Smooth muscle cell (in vitro differentiated cells): Measurements from ENCODE around the gene TMEM80. TPM values are rescaled to one million over a fixed set of nuclear protein-coding genes. Genes with fewer than 3 reads are reported as not detected.
"Not testable (repeated sequence)": the region's sequence is repeated elsewhere in the genome, so short reads cannot be mapped to it uniquely, and the experiment has no call there.

Experiments
- DNase-seq: peaks from one replicate; lab custom pipeline; 2025; ENCODE audit not compliant: unreplicated experiment; lab: John Stamatoyannopoulos, UW
- H2AFZ ChIP-seq: fragments of 200-600 bp; sonication (generic); 2 replicates; pipeline ENCODE4 v1.6.0; 2016; ENCODE audit warnings: antibody characterized with exemption, low read depth, mild to moderate bottlenecking
- H3F3A ChIP-seq: fragments of 200-600 bp; sonication (generic); 2 replicates; pipeline ENCODE4 v1.6.0; 2017; ENCODE audit warnings: antibody characterized with exemption, low read depth
- H3K27ac ChIP-seq: fragments of 200-600 bp; sonication (generic); 2 replicates; pipeline ENCODE4 v1.5.1; 2016; ENCODE audit warnings: low read depth, mild to moderate bottlenecking
- H3K27me3 ChIP-seq: fragments of 200-600 bp; sonication (generic); 2 replicates; pipeline ENCODE4 v1.6.1; 2016; ENCODE audit warnings: low read depth, mild to moderate bottlenecking
- H3K36me3 ChIP-seq: fragments of 200-600 bp; sonication (generic); 2 replicates; pipeline ENCODE4 v1.5.1; 2016; ENCODE audit warnings: low read depth
- H3K4me1 ChIP-seq: fragments of 200-600 bp; sonication (generic); 2 replicates; pipeline ENCODE4 v1.5.1; 2016; ENCODE audit warnings: low read depth
- H3K4me2 ChIP-seq: fragments of 200-600 bp; sonication (generic); 2 replicates; pipeline ENCODE4 v1.6.0; 2016; ENCODE audit warnings: mild to moderate bottlenecking
- H3K4me3 ChIP-seq: fragments of 200-600 bp; sonication (generic); 2 replicates; pipeline ENCODE4 v1.5.1; 2016; ENCODE audit warnings: mild to moderate bottlenecking
- H3K79me2 ChIP-seq: fragments of 200-600 bp; sonication (generic); 2 replicates; pipeline ENCODE4 v1.6.0; 2016; ENCODE audit warnings: low read depth, mild to moderate bottlenecking
- H3K9ac ChIP-seq: fragments of 200-600 bp; sonication (generic); 2 replicates; pipeline ENCODE4 v1.6.0; 2016; ENCODE audit warnings: low read depth
- H3K9me3 ChIP-seq: fragments of 200-600 bp; sonication (generic); replicated peaks from 2 replicates; pipeline ENCODE4 v1.5.1; 2016; ENCODE audit warnings: low read depth
- H4K20me1 ChIP-seq: fragments of 200-600 bp; sonication (generic); 2 replicates; pipeline ENCODE4 v1.6.0; 2016; ENCODE audit warnings: low read depth
- CTCF ChIP-seq: fragments of 200-600 bp; sonication (generic); IDR thresholded peaks from 2 replicates; pipeline ENCODE4 v1.5.1; 2017; ENCODE audit warnings: borderline replicate concordance, mild to moderate bottlenecking, antibody characterized with exemption; ENCODE audit not compliant: insufficient read depth, poor library complexity, severe bottlenecking
- WGBS: methylation state at CpG from one replicate; pipeline ENCODE4 v1.1.7; 2016; ENCODE audit warnings: low lambda C conversion rate; 5-methylcytosine and 5-hydroxymethylcytosine counted together
- polyA plus RNA-seq: library from polyadenylated mRNA; unstranded; fragments of >200 nt; fragmentation: Nextera tagmentation; extraction: Ambion mirVana; gene quantifications from 2 replicates; pipeline ENCODE4 v1.2.1, GENCODE V29; 2016
- total RNA-seq: library from RNA; depleted of rRNA; stranded (reverse); fragments of >200 nt; gene quantifications from 2 replicates; pipeline ENCODE4 v1.2.3, GENCODE V29; 2014

Gene TMEM80
- 5.5 and 9.0 TPM in 2 replicates for total RNA-seq
- 14.3 and 24.3 TPM in 2 replicates for polyA plus RNA-seq

GRCh38 chr11:695538-696248 lies at the start of gene TMEM80:
Gene TMEM80 (plus strand): TSS chr11:695816. CDS start chr11:695828, 12 bp downstream.
- WGBS, result 1% methylated on average over 72 of the region's 101 CpGs
- Histone ChIP-seq H3K4me3 (peak within 1 kb of the TSS; percentile 91), H3F3A (peaks cover 16% of the 10 kb centered on the region)

GRCh38 chr11:646214-646613 lies 49.4 kb upstream of the TMEM80 start:
- 94% methylated on average over 14 of the region's 14 CpGs for WGBS
- Histone ChIP-seq H3K4me2 (no peak overlapping the region), H3K4me1 (no peaks in the 10 kb centered on the region), H3F3A (no peaks in the 10 kb centered on the region), H3K79me2 (no peaks in the 10 kb centered on the region), H3K27me3 (no peaks in the 10 kb centered on the region), H3K4me3 (no peak overlapping the region), H3K36me3 (no peaks in the 10 kb centered on the region), H2AFZ (no peak overlapping the region), H3K9me3 (no peaks in the 10 kb centered on the region), H3K9ac (no peak overlapping the region), H4K20me1 (peaks cover 21% of the 10 kb centered on the region), H3K27ac (no peak overlapping the region)
- TF ChIP-seq CTCF, result no peak
- DNase-seq, result no peak

More at GRCh38 chr11:695538-696248, at the start of gene TMEM80:
- Histone ChIP-seq H3K4me2 (peak within 1 kb of the TSS; percentile 96), H3K36me3 (no peaks in the 10 kb centered on the region), H3K79me2 (peaks cover 25% of the 10 kb centered on the region), H3K9me3 (no peaks in the 10 kb centered on the region), H3K4me1 (peaks cover 36% of the 10 kb centered on the region), H3K27ac (peak within 1 kb of the TSS; percentile 100), H3K27me3 (no peaks in the 10 kb centered on the region), H4K20me1 (peaks cover 71% of the 10 kb centered on the region), H3K9ac (peak within 1 kb of the TSS; percentile 100), H2AFZ (peak within 1 kb of the TSS; percentile 76)
- TF ChIP-seq CTCF, result no peak
- peak; percentile 98 for DNase-seq

GRCh38 chr11:647672-648158 lies 47.9 kb upstream of the TMEM80 start:
- 98% methylated on average over 10 of the region's 14 CpGs for WGBS
- not testable (repeated sequence) for H3K36me3 ChIP-seq, H3K9me3 ChIP-seq, H3F3A ChIP-seq, H3K4me3 ChIP-seq, H4K20me1 ChIP-seq, H3K27me3 ChIP-seq, H2AFZ ChIP-seq, H3K9ac ChIP-seq, DNase-seq, H3K4me1 ChIP-seq, H3K79me2 ChIP-seq, H3K4me2 ChIP-seq, H3K27ac ChIP-seq

- Histone ChIP-seq H3K27ac (no peak overlapping the region), H3K4me1 (no peaks in the 10 kb centered on the region), H3K36me3 (no peaks in the 10 kb centered on the region), H3K4me3 (no peak overlapping the region), H3K79me2 (no peaks in the 10 kb centered on the region), H3F3A (no peaks in the 10 kb centered on the region), H4K20me1 (peaks cover 11% of the 10 kb centered on the region), H2AFZ (no peak overlapping the region), H3K9me3 (no peaks in the 10 kb centered on the region), H3K9ac (no peak overlapping the region), H3K27me3 (no peaks in the 10 kb centered on the region), H3K4me2 (no peak overlapping the region)
- TF ChIP-seq CTCF, result no peak
- WGBS, result 93% methylated on average over 10 of the region's 10 CpGs
- no peak for DNase-seq
These were observed 45.1 kb upstream of the TMEM80 start for GRCh38 chr11:650482-650881.

GRCh38 chr11:653136-653535 lies 42.5 kb upstream of the TMEM80 start:
- not testable (repeated sequence) for H3K9me3 ChIP-seq, H3K4me2 ChIP-seq, H3K36me3 ChIP-seq, DNase-seq, H3K27ac ChIP-seq, H2AFZ ChIP-seq, H3F3A ChIP-seq, H3K9ac ChIP-seq, H3K4me3 ChIP-seq, H3K4me1 ChIP-seq, H3K79me2 ChIP-seq, H3K27me3 ChIP-seq
- peaks cover 16% of the 10 kb centered on the region for H4K20me1 ChIP-seq
- WGBS, result 97% methylated on average over 14 of the region's 14 CpGs
